Cardiac fibroblast (primary cell): ENCODE data around the gene KRT32.

Experiments
- DNase-seq, 2 donors: peaks; one replicate each; pipeline versions ENCODE4 v3.0.0 to v3.0.0-alpha.2; 2010; ENCODE audit warnings: low read depth in 2 of 2
- H3K4me3 ChIP-seq, 2 donors: replicated peaks in 1 of 2; 1 replicate in 1 of 2; 2 replicates in 1 of 2; pipeline ENCODE4 v1.5.1; 2011; ENCODE audit warnings: low read depth in 2 of 2, low read length in 2 of 2, mild to moderate bottlenecking in 2 of 2, moderate library complexity in 1 of 2
- TF ChIP-seq, protein P1 (sequence below): IDR thresholded peaks from one replicate; pipeline ENCODE4 v1.5.1; 2011; ENCODE audit warnings: low read depth, mild to moderate bottlenecking, low read length, inconsistent platforms

Gene KRT32

DNA sequence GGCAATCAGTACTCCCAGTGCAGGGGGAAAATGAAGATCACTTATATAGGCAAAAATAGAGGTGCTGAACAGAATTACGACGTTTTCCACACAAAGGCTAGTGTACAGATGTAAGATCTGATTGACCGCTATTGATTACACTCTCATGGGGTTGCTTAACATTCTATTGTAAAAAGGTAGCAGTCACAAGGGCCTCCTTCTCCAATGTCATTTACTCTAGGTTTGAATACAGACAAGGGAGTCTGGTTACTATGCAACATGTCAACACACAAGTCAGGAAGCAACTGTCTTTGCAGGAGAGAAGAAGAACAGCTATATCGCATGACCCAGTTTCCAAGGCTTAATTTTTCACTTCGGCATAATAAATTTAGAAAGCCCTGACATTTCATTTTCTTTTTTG lies 50.7 kb downstream of the KRT32 start:
- DNase-seq: no peak
- H3K4me3 ChIP-seq: no peak overlapping the region
- TF ChIP-seq, protein P1, sequence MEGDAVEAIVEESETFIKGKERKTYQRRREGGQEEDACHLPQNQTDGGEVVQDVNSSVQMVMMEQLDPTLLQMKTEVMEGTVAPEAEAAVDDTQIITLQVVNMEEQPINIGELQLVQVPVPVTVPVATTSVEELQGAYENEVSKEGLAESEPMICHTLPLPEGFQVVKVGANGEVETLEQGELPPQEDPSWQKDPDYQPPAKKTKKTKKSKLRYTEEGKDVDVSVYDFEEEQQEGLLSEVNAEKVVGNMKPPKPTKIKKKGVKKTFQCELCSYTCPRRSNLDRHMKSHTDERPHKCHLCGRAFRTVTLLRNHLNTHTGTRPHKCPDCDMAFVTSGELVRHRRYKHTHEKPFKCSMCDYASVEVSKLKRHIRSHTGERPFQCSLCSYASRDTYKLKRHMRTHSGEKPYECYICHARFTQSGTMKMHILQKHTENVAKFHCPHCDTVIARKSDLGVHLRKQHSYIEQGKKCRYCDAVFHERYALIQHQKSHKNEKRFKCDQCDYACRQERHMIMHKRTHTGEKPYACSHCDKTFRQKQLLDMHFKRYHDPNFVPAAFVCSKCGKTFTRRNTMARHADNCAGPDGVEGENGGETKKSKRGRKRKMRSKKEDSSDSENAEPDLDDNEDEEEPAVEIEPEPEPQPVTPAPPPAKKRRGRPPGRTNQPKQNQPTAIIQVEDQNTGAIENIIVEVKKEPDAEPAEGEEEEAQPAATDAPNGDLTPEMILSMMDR: no peak

DNA sequence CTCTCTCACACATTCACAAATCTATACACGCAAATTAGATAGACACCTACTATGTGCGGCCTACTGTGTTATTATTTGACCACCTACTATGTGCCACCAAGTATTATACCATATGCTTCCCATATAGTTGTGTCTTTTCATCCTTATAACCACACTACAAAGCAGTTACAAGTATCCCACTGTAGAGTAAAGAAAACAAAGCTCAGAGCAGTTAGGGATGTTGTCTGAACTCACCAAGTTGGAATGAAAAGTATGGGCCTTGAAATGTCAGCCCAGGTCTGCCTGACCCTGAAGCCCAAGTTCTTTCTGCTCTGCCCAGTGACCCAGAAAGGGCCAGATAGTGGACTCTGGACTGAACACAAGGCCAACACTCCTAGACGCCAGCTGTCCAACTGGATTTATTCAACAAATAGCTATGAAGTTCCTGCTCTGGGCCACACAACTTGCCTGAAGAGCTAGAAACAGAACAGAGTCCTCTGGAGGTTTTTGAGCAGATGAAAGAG lies 51.3 kb downstream of the KRT32 start:
- DNase-seq: peak; percentile 19 to 43
- TF ChIP-seq, protein P1: no peak
- no peak overlapping the region for H3K4me3 ChIP-seq

DNA sequence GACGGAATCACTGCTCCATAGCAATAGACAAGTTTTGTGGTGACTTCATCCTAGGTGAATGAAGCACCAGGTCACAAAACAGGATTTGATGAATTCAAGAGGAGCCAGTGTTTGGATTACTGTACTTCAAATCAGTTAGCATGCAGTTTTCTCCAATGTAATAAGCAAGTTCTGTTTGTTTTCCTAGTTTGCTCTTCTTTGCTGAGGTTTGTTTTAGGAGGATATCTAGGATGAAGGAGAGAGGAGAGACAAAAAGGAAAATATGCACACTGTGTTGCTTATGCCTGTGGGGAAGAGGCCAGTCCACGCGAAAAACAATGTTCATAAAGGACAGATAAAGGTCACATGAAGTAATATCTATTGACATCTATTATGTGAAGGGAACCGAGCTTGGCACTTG lies 51.8 kb downstream of the KRT32 start:
- no peak for DNase-seq
- TF ChIP-seq, protein P1: no peak
- no peak overlapping the region for H3K4me3 ChIP-seq

DNA sequence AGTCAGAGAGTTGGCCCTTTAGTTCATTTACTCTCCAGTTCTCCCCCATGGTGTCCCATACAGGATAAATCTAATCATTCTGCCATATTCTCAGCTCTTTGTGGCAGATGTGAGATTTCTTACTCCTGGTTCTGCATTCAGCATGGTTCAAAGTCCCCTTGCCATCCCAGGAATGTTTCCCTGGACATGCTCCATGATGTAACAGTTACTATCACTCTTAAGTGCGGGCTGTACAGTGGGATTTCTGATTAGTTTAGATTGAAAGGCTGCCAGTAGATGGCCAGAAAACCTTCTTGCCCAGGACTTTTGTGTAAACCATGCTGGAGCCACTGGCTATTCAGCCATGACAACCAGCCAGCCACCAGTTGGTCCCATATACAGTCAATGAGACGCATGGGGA lies 53.2 kb downstream of the KRT32 start:
- no peak for DNase-seq
- no peak overlapping the region for H3K4me3 ChIP-seq
- TF ChIP-seq, protein P1: no peak

DNA sequence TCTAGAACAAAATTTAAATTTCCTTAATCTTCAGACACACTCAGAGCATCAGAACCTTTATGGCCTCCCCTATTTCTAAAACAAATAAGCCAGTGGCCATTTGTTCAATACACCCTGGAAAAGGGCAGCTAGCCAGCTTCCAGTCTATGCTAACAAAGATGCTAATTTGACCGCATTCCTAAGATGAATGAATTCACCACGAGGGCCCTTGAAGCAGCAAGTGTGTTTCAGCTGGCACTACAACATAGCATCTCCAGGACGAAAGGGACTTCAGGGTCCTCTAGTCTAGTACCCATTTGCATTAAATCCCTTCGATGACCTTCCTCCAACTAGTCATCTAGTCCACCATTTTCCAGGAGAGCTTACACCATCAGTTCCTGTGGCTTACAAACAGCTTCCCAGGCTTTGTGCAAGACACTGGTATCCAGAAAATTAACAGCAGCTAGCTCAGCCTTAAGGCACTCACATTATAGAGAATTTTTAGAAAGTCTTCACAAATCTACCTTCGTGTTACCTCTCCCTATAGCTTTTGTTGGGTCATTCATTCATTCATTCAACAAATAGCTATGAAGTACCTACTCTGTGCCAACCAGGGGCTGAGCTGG lies 53.7 kb downstream of the KRT32 start:
- TF ChIP-seq, protein P1: no peak
- DNase-seq: no peak

DNA sequence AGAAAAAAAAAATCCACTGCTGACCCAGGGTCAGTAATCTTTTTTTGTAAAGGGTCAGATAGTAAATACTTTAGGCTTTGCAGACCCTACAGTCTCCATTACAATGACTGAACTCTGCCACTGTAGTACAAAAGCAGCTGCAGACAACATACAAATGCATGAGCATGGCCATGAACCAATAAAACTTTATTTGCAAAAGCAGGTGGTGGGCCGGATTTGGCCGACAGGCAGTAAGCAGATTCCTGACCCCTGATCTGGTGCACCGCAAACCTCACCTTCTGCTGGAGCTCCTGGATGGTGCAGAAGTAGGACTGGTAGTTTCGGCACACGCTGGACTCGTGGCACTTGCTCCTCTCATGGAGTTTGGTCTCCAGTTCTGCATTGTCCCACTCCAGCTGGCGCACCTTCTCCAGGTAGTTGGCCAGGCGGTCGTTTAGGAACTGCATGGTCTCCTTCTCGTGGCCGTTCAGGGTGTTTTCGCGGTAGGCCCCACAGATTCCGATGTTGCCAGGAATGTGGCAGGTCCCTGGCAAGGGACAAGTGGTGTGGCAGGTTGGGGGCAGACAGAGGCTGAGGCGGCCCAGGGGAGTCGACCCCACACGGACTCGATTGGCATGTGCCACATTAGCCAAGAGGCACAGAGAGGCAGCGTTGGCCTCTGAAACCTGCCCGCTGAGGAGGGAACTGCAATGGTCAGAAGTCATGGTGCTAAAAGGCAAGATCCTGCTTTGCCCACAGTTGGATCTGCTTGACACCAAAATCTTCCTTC lies 55.9 kb downstream of the KRT32 start:
- TF ChIP-seq, protein P1: no peak
- no peak for DNase-seq
- H3K4me3 ChIP-seq: no peak overlapping the region

More for the DNA sequence above, 53.7 kb downstream of the KRT32 start:
- no peak overlapping the region for H3K4me3 ChIP-seq
